H9 (cell line): ENCODE measurements around the gene OTOGL. TPM values are rescaled to one million over a fixed set of nuclear protein-coding genes. Genes with fewer than 3 reads are reported as not detected.

Experiments used
- DNase-seq: peaks from one replicate; pipeline ENCODE4 v3.0.0-alpha.2; 2017
- H2AFZ ChIP-seq: one replicate; pipeline ENCODE4 v1.6.1; 2013; ENCODE audit warnings: mild to moderate bottlenecking, low read length, control low read depth, moderate library complexity
- H2AK5ac ChIP-seq: 2 replicates; pipeline ENCODE4 v1.6.1; 2013; ENCODE audit warnings: low read length, control low read depth, mixed read lengths; ENCODE audit not compliant: insufficient read length
- H2BK120ac ChIP-seq: one replicate; pipeline ENCODE4 v1.6.1; 2013; ENCODE audit warnings: low read depth, mild to moderate bottlenecking, low read length, control low read depth, inconsistent platforms; ENCODE audit not compliant: poor library complexity, severe bottlenecking
- H2BK12ac ChIP-seq: 2 replicates; pipeline ENCODE4 v1.6.1; 2013; ENCODE audit warnings: low read length, control low read depth, mixed read lengths, low read depth; ENCODE audit not compliant: insufficient read length
- H2BK15ac ChIP-seq: 2 replicates; pipeline ENCODE4 v1.6.1; 2013; ENCODE audit warnings: low read depth, low read length, control low read depth
- H2BK20ac ChIP-seq: one replicate; pipeline ENCODE4 v1.6.1; 2013; ENCODE audit warnings: low read depth, mild to moderate bottlenecking, low read length, control low read depth, inconsistent platforms; ENCODE audit not compliant: poor library complexity, severe bottlenecking
- H2BK5ac ChIP-seq: 2 replicates; pipeline ENCODE4 v1.6.1; 2013; ENCODE audit warnings: low read length, control low read depth, mixed read lengths; ENCODE audit not compliant: insufficient read length
- H3K14ac ChIP-seq: 2 replicates; pipeline ENCODE4 v1.6.1; 2013; ENCODE audit warnings: low read length, control low read depth; ENCODE audit not compliant: insufficient read depth
- H3K18ac ChIP-seq: 2 replicates; pipeline ENCODE4 v1.6.1; 2013; ENCODE audit warnings: low read depth, mild to moderate bottlenecking, mixed read lengths, low read length, control low read depth; ENCODE audit not compliant: insufficient read length
- H3K23ac ChIP-seq: 2 replicates; pipeline ENCODE4 v1.6.1; 2013; ENCODE audit warnings: low read length, control low read depth, mixed read lengths, low read depth; ENCODE audit not compliant: insufficient read length
- H3K23me2 ChIP-seq: 2 replicates; pipeline ENCODE4 v1.6.1; 2013; ENCODE audit warnings: low read depth, mild to moderate bottlenecking, mixed read lengths, low read length, control low read depth; ENCODE audit not compliant: insufficient read length, poor library complexity, severe bottlenecking
- H3K27ac ChIP-seq: 2 replicates; pipeline ENCODE4 v1.5.1; 2013; ENCODE audit warnings: low read length, control low read depth, mixed read lengths, low read depth; ENCODE audit not compliant: insufficient read length
- H3K27me3 ChIP-seq: 2 replicates; pipeline ENCODE4 v1.6.1; 2013; ENCODE audit warnings: low read length, control low read depth, inconsistent platforms; ENCODE audit not compliant: insufficient read depth
- H3K4ac ChIP-seq: 2 replicates; pipeline ENCODE4 v1.6.1; 2013; ENCODE audit warnings: low read depth, mild to moderate bottlenecking, control low read depth, inconsistent platforms, low read length, moderate library complexity
- H3K4me1 ChIP-seq: 2 replicates; pipeline ENCODE4 v1.6.1; 2013; ENCODE audit warnings: low read length, control low read depth, inconsistent platforms; ENCODE audit not compliant: insufficient read depth
- H3K4me2 ChIP-seq: 2 replicates; pipeline ENCODE4 v1.6.1; 2013; ENCODE audit warnings: low read length, control low read depth, mixed read lengths; ENCODE audit not compliant: insufficient read length, insufficient read depth
- H3K56ac ChIP-seq: 2 replicates; pipeline ENCODE4 v1.6.1; 2013; ENCODE audit warnings: low read depth, mild to moderate bottlenecking, mixed read lengths, low read length, control low read depth; ENCODE audit not compliant: insufficient read length
- H3K79me1 ChIP-seq: 2 replicates; pipeline ENCODE4 v1.6.1; 2013; ENCODE audit warnings: low read depth, mild to moderate bottlenecking, moderate library complexity, low read length, control low read depth, inconsistent platforms; ENCODE audit not compliant: insufficient read depth, poor library complexity, severe bottlenecking
- H3K79me2 ChIP-seq: 2 replicates; pipeline ENCODE4 v1.6.1; 2013; ENCODE audit warnings: low read length, control low read depth, inconsistent platforms; ENCODE audit not compliant: insufficient read depth
- H3K9ac ChIP-seq: 2 replicates; pipeline ENCODE4 v1.6.1; 2013; ENCODE audit warnings: low read length, control low read depth, mixed read lengths; ENCODE audit not compliant: insufficient read length; ENCODE audit errors: extremely low read depth
- H3K9me3 ChIP-seq: one replicate; pipeline ENCODE4 v1.6.1; 2013; ENCODE audit warnings: low read depth, low read length, inconsistent platforms; ENCODE audit not compliant: control insufficient read depth
- H3T11ph ChIP-seq: one replicate; pipeline ENCODE4 v1.6.1; 2013; ENCODE audit warnings: mild to moderate bottlenecking, low read length, control low read depth, inconsistent platforms
- H4K20me1 ChIP-seq: one replicate; pipeline ENCODE4 v1.6.1; 2013; ENCODE audit not compliant: control insufficient read depth, insufficient read length, insufficient read depth
- H4K5ac ChIP-seq: 2 replicates; pipeline ENCODE4 v1.6.1; 2013; ENCODE audit warnings: low read depth, mild to moderate bottlenecking, mixed read lengths, low read length, control low read depth; ENCODE audit not compliant: insufficient read length
- H4K8ac ChIP-seq: replicated peaks from 2 replicates; pipeline ENCODE4 v1.6.1; 2013; ENCODE audit warnings: low read length, control low read depth, mixed read lengths, low read depth; ENCODE audit not compliant: insufficient read length
- H4K91ac ChIP-seq: 2 replicates; pipeline ENCODE4 v1.6.1; 2013; ENCODE audit warnings: low read depth, mild to moderate bottlenecking, moderate library complexity, mixed read lengths, low read length, control low read depth; ENCODE audit not compliant: insufficient read length
- H3K27ac Mint-ChIP-seq, 3 experiments: 2 replicates in 2 of 3; 3 replicates in 1 of 3; pipeline ENCODE4 v1.8.0; 2020 to 2021; ENCODE audit warnings: mixed read lengths in 3 of 3, mild to moderate bottlenecking in 1 of 3, moderate library complexity in 1 of 3
- H3K27me3 Mint-ChIP-seq: 2 replicates; pipeline ENCODE4 v1.8.0; 2021; ENCODE audit warnings: low read depth, mild to moderate bottlenecking, moderate library complexity, mixed read lengths
- H3K36me3 Mint-ChIP-seq, 3 experiments: 2 replicates in 2 of 3; 3 replicates in 1 of 3; pipeline ENCODE4 v1.8.0; 2020 to 2021; ENCODE audit warnings: low read depth in 3 of 3, mixed read lengths in 3 of 3; ENCODE audit not compliant: insufficient read depth in 1 of 3
- H3K4me1 Mint-ChIP-seq, 2 experiments: 2 replicates each; pipeline ENCODE4 v1.8.0; 2020; ENCODE audit warnings: mixed read lengths in 2 of 2
- H3K4me3 Mint-ChIP-seq, 2 experiments: 2 replicates in 1 of 2; 3 replicates in 1 of 2; pipeline ENCODE4 v1.8.0; 2020 to 2021; ENCODE audit warnings: mild to moderate bottlenecking in 2 of 2, mixed read lengths in 2 of 2, moderate library complexity in 1 of 2
- H3K9me3 Mint-ChIP-seq, 2 experiments: 2 replicates in 1 of 2; 3 replicates in 1 of 2; pipeline ENCODE4 v1.8.0; 2020; ENCODE audit warnings: mild to moderate bottlenecking in 2 of 2, mixed read lengths in 2 of 2, moderate library complexity in 1 of 2
- WGBS: extraction: QIAGEN DNeasy Blood & Tissue Kit; methylation state at CpG from one replicate; pipeline ENCODE4 v1.1.7; 2013; ENCODE audit warnings: missing lambda C conversion rate, low lambda C conversion rate, mixed read lengths; ENCODE audit not compliant: insufficient read length; ENCODE audit errors: extremely low coverage; 5-methylcytosine and 5-hydroxymethylcytosine counted together
- total RNA-seq: library from RNA; stranded (reverse); gene quantifications from 2 replicates; pipeline ENCODE4 v1.2.1, GENCODE V29; 2021
- TF ChIP-seq, protein P1 (sequence below): fragments of 200-600 bp; sonication (generic); conservative IDR thresholded peaks from 3 replicates; pipeline ENCODE4 v1.8.0; 2021; ENCODE audit warnings: antibody characterized with exemption, mild to moderate bottlenecking

Gene OTOGL
- total RNA-seq, 1 experiment from 2014 or later, result 0.11 TPM

DNA sequence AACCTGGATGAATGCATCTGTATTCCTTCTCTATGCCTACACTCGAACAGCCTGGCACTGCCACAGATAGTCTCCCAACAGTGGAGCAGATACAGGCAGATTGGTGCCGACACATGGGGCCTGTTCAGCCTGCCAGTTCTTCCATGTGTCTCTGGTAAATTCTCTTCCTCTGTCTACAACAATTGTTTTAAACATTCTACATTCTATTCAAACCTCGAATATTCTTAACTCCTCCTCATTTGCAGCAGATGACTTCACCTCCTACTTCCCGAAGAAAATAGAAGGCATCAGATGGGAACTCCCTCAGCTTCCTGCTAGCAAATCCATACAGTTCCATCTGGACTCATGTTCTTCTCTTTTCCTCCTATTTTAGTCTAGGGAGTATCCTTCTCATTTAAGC, 43.1 kb upstream of the OTOGL start:
- Mint-ChIP-seq H3K4me1 (peaks cover 0 to 9% of the 10 kb centered on the region in 2 experiments; a peak in 2 of 4 replicates), H3K27ac (no peak overlapping the region), H3K27me3 (no peaks in the 10 kb centered on the region), H3K9me3 (no peaks in the 10 kb centered on the region), H3K36me3 (no peaks in the 10 kb centered on the region), H3K4me3 (no peak overlapping the region)
- no peaks in the 10 kb centered on the region; the same call in 1 of the 2 replicates for H3K79me2 ChIP-seq
- H2BK12ac ChIP-seq, result no peak overlapping the region
- no peak overlapping the region for H2BK5ac ChIP-seq
- H3K4me1 ChIP-seq, result no peaks in the 10 kb centered on the region
- H2AFZ ChIP-seq, result no peak overlapping the region
- no peak overlapping the region for H3K4ac ChIP-seq
- H2BK15ac ChIP-seq, result no peak overlapping the region
- no peak overlapping the region for H3K9ac ChIP-seq
- H3T11ph ChIP-seq, result no peak overlapping the region
- H3K23me2 ChIP-seq, result no peaks in the 10 kb centered on the region
- H3K27ac ChIP-seq, result no peak overlapping the region
- H3K14ac ChIP-seq, result no peak overlapping the region
- no peak overlapping the region for H2AK5ac ChIP-seq
- no peak overlapping the region for H2BK20ac ChIP-seq
- no peak overlapping the region for H2BK120ac ChIP-seq
- no peak overlapping the region for H4K91ac ChIP-seq
- DNase-seq, result no peak
- no peak overlapping the region for H3K4me2 ChIP-seq
- H3K79me1 ChIP-seq, result no peaks in the 10 kb centered on the region
- no peak overlapping the region for H3K18ac ChIP-seq
- H3K56ac ChIP-seq, result no peak overlapping the region
- H4K8ac ChIP-seq, result no peak overlapping the region
- no peaks in the 10 kb centered on the region for H3K27me3 ChIP-seq
- H3K9me3 ChIP-seq, result no peaks in the 10 kb centered on the region
- no peaks in the 10 kb centered on the region for H4K20me1 ChIP-seq
- TF ChIP-seq, protein P1, sequence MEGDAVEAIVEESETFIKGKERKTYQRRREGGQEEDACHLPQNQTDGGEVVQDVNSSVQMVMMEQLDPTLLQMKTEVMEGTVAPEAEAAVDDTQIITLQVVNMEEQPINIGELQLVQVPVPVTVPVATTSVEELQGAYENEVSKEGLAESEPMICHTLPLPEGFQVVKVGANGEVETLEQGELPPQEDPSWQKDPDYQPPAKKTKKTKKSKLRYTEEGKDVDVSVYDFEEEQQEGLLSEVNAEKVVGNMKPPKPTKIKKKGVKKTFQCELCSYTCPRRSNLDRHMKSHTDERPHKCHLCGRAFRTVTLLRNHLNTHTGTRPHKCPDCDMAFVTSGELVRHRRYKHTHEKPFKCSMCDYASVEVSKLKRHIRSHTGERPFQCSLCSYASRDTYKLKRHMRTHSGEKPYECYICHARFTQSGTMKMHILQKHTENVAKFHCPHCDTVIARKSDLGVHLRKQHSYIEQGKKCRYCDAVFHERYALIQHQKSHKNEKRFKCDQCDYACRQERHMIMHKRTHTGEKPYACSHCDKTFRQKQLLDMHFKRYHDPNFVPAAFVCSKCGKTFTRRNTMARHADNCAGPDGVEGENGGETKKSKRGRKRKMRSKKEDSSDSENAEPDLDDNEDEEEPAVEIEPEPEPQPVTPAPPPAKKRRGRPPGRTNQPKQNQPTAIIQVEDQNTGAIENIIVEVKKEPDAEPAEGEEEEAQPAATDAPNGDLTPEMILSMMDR, result no peak
- H4K5ac ChIP-seq, result no peak overlapping the region
- H3K23ac ChIP-seq, result no peak overlapping the region
- WGBS, result 100% methylated on average over 1 of the region's 4 CpGs
